Activated CD4-positive, alpha-beta T cell treated with anti-CD3 and anti-CD28 coated beads, Interleukin-2, amount 10 ng/mL, durations not matched to agents 7 days and 5 days (primary cell): ENCODE measurements around the gene DAP3. TPM values are rescaled to one million over a fixed set of nuclear protein-coding genes. Genes with fewer than 3 reads are reported as not detected.
"Not testable (repeated sequence)": the region's sequence is repeated elsewhere in the genome, so short reads cannot be mapped to it uniquely, and the experiment has no call there.

Source experiments
- CTCF ChIA-PET: fragments of 350-600 bp; sonication (Branson Sonifier 250); formaldehyde crosslinking; loops from one replicate; lab custom pipeline; 2021; ENCODE audit warnings: antibody characterized with exemption; lab: Charles Lee
- POLR2A ChIA-PET: fragments of 350-600 bp; sonication (Branson Sonifier 250); formaldehyde crosslinking; loops from one replicate; lab custom pipeline; 2021; ENCODE audit warnings: antibody characterized with exemption; lab: Charles Lee
- DNase-seq: peaks from one replicate; pipeline ENCODE4 v3.0.0-alpha.2; 2020
- H3K27ac Mint-ChIP-seq: one replicate; pipeline ENCODE4 v1.8.0; 2021; ENCODE audit warnings: mild to moderate bottlenecking, moderate library complexity, mixed read lengths
- H3K27me3 Mint-ChIP-seq: one replicate; pipeline ENCODE4 v1.8.0; 2021; ENCODE audit warnings: mixed read lengths
- H3K36me3 Mint-ChIP-seq: one replicate; pipeline ENCODE4 v1.8.0; 2021; ENCODE audit warnings: low read depth, mixed read lengths
- H3K4me1 Mint-ChIP-seq: one replicate; pipeline ENCODE4 v1.8.0; 2021; ENCODE audit warnings: mixed read lengths
- H3K4me3 Mint-ChIP-seq: one replicate; pipeline ENCODE4 v1.8.0; 2021; ENCODE audit warnings: mild to moderate bottlenecking, moderate library complexity, mixed read lengths
- H3K9me3 Mint-ChIP-seq: one replicate; pipeline ENCODE4 v1.8.0; 2021; ENCODE audit warnings: mixed read lengths
- total RNA-seq, 2 experiments: library from RNA; stranded (reverse); gene quantifications; one replicate each; pipeline ENCODE4 v1.2.3, GENCODE V29; 2021

Gene DAP3
- total RNA-seq, 2 experiments from 2014 or later: 123 to 129 TPM

DNA sequence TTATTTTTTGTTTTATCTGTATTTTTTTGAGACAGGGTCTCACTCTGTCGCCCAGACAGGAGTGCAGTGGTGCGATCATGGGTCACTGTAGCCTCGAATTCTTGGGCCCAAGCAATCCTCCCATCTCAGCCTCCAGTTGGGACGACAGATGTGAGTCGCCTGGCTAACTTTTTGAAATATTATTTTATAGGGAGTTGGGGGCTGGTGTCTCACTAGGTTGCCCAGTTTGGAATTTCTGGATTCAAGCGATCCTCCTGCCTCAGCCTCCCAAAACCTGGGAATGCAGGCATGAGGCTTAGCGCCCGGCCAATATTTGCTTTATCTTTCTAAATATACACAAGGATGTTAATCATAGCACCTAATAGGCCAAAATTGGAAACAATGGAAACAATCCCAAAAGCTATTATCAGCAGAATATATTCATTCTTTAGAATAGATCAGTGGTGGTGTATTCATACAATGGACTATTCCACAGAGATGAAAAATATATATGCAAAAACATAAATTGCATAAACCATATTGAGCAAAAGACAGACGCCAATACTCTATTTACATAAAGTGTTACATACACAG lies 55.9 kb downstream of the DAP3 start:
- Mint-ChIP-seq H3K4me3 (peak overlapping the region; percentile 86), H3K27ac (peak overlapping the region; percentile 95), H3K27me3 (no peaks in the 10 kb centered on the region), H3K36me3 (peaks cover 13% of the 10 kb centered on the region), H3K9me3 (no peaks in the 10 kb centered on the region), H3K4me1 (peaks cover 12% of the 10 kb centered on the region)
- POLR2A ChIA-PET: interaction anchor here (0.6 kb wide), 1 partner anchor 34 kb away, joined by 3 read pairs; no protein-coding TSS in a partner anchor
- no peak for DNase-seq
- CTCF ChIA-PET: interaction anchor here (0.6 to 1.3 kb wide), 6 partner anchors 15 to 1025 kb away, joined by 3 to 5 read pairs (median 3); partner anchors contain the start of gene SYT11

GRCh38 chr1:155745284-155746228 lies 56.7 kb downstream of the DAP3 start:
- CTCF ChIA-PET: interaction anchor here (0.7 kb wide), 1 partner anchor 114 kb away, joined by 3 read pairs; the partner anchor contains the start of gene SYT11
- H3K9me3 Mint-ChIP-seq, POLR2A ChIA-PET, H3K27me3 Mint-ChIP-seq: not testable (repeated sequence)
- DNase-seq: peak; percentile 93
- peaks cover 12% of the 10 kb centered on the region for H3K4me1 Mint-ChIP-seq
- peak overlapping the region; percentile 86 for H3K4me3 Mint-ChIP-seq
- H3K27ac Mint-ChIP-seq: peak overlapping the region; percentile 95
- H3K36me3 Mint-ChIP-seq: peaks cover 16% of the 10 kb centered on the region

- H3K27ac Mint-ChIP-seq, H3K9me3 Mint-ChIP-seq, POLR2A ChIA-PET, DNase-seq, H3K4me3 Mint-ChIP-seq, CTCF ChIA-PET, H3K27me3 Mint-ChIP-seq: not testable (repeated sequence)
- Mint-ChIP-seq H3K4me1 (peaks cover 12% of the 10 kb centered on the region), H3K36me3 (peaks cover 25% of the 10 kb centered on the region)
Observed at GRCh38 chr1:155747586-155747985, 58.7 kb downstream of the DAP3 start.

DNA sequence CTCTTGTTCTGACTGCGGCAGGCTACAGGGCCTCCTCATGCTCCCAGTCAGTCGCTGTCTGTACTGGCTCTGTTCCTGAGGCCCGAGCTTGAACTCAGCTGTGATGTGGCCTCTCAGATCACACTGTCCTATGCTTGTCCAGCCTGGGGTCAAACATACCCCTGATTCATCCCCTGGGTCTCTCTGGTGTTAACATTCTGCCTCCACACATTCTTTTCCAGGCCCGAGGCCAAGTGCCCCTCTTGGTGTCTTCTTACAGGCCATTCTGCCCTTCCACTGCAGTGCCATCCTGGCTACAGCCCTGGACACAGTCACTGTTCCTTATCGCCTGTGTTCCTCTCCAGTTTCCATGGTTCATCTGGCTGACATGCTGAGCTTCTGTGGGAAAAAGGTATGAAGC lies 59.2 kb downstream of the DAP3 start:
- H3K9me3 Mint-ChIP-seq, DNase-seq, CTCF ChIA-PET, POLR2A ChIA-PET, H3K27me3 Mint-ChIP-seq: not testable (repeated sequence)
- Mint-ChIP-seq H3K36me3 (peaks cover 28% of the 10 kb centered on the region), H3K4me1 (peaks cover 12% of the 10 kb centered on the region), H3K4me3 (peak overlapping the region; percentile 2), H3K27ac (peak overlapping the region; percentile 17)

DNA sequence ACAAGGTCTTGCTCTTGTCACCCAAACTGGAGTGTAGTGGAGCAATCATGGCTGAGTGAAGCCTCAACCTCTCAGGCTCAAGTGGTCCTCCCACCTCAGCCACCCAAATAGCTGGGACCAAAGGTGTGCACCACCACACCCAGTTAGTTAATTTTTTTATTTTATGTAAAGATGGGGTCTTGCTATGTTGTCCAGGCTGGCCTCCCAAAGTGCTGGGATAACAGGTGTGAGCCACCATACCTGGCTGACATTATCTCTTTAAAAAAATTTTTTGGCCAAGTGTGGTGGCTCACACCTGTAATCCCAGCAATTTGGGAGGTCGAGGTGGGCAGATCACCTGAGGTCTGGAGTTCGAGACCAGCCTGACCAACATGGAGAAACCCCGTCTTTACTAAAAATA lies 70.1 kb downstream of the DAP3 start:
- H3K27ac Mint-ChIP-seq, DNase-seq, H3K9me3 Mint-ChIP-seq, CTCF ChIA-PET, H3K27me3 Mint-ChIP-seq, POLR2A ChIA-PET, H3K4me3 Mint-ChIP-seq, H3K4me1 Mint-ChIP-seq: not testable (repeated sequence)
- H3K36me3 Mint-ChIP-seq: peaks cover 51% of the 10 kb centered on the region

DNA sequence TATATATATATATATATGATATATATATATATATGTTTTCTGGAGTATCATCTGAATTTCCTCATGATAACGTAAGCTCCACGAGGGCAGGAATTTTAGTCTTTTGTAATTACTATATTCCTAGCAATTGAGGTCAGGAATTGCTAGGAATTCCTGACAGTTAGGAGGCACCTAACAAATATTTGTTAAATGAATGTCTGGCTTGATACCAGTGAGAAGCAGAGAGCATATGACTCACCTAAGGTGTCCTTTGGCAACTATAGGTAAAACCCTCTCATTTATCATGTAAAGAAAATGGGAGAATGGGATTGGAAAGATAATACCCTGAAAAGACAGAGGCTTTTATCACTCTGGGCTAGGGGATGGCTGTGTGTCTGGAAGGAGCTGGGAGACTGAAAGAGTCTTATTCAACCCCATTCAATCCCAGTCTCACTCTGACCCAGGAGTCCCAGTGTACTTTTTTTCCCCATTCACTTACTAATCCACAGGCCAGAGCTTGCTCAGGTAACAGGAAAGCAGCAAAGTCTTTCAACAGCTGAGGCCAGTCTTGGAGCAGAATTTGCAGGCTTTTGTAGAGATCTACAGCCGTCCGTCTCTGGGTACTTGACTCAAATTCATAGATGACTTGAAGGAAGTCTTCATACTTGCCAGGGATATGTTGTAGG lies 71.2 kb downstream of the DAP3 start:
- Mint-ChIP-seq H3K36me3 (peaks cover 52% of the 10 kb centered on the region), H3K27ac (no peak overlapping the region), H3K4me3 (no peak overlapping the region), H3K27me3 (no peaks in the 10 kb centered on the region), H3K4me1 (peaks cover 1% of the 10 kb centered on the region), H3K9me3 (no peaks in the 10 kb centered on the region)
- POLR2A ChIA-PET: no interaction called here
- CTCF ChIA-PET: interaction anchor here (0.5 to 1.2 kb wide), 3 partner anchors 15 to 363 kb away, joined by 3 to 4 read pairs (median 3); no protein-coding TSS in a partner anchor
- DNase-seq: no peak

GRCh38 chr1:155760751-155761475 lies 72.0 kb downstream of the DAP3 start:
- Mint-ChIP-seq H3K36me3 (peaks cover 54% of the 10 kb centered on the region), H3K9me3 (no peaks in the 10 kb centered on the region), H3K4me3 (no peak overlapping the region), H3K4me1 (peaks cover 1% of the 10 kb centered on the region), H3K27ac (no peak overlapping the region), H3K27me3 (no peaks in the 10 kb centered on the region)
- CTCF ChIA-PET: interaction anchor here (0.5 to 1.2 kb wide), 2 partner anchors 14 to 364 kb away, joined by 3 to 4 read pairs; no protein-coding TSS in a partner anchor
- POLR2A ChIA-PET: no interaction called here
- no peak for DNase-seq

- Mint-ChIP-seq H3K4me3 (no peak overlapping the region), H3K27me3 (no peaks in the 10 kb centered on the region), H3K27ac (no peak overlapping the region), H3K4me1 (peaks cover 1% of the 10 kb centered on the region), H3K9me3 (no peaks in the 10 kb centered on the region), H3K36me3 (peaks cover 54% of the 10 kb centered on the region)
- ChIA-PET CTCF (interaction anchor here (1.2 kb wide), 1 partner anchor 13 kb away, joined by 3 read pairs; no protein-coding TSS in a partner anchor), POLR2A (no interaction called here)
- DNase-seq: no peak
Observed at GRCh38 chr1:155761736-155762405, 73.0 kb downstream of the DAP3 start.

- H3K27ac Mint-ChIP-seq, H3K9me3 Mint-ChIP-seq, H3K4me1 Mint-ChIP-seq, H3K4me3 Mint-ChIP-seq, H3K27me3 Mint-ChIP-seq, DNase-seq, POLR2A ChIA-PET, CTCF ChIA-PET: not testable (repeated sequence)
- H3K36me3 Mint-ChIP-seq: peaks cover 49% of the 10 kb centered on the region
Observed at GRCh38 chr1:155763090-155763815, 74.4 kb downstream of the DAP3 start.

- H3K27ac Mint-ChIP-seq, H3K4me1 Mint-ChIP-seq, H3K27me3 Mint-ChIP-seq, DNase-seq, CTCF ChIA-PET, POLR2A ChIA-PET, H3K9me3 Mint-ChIP-seq, H3K4me3 Mint-ChIP-seq: not testable (repeated sequence)
- H3K36me3 Mint-ChIP-seq: peaks cover 52% of the 10 kb centered on the region
Observed at GRCh38 chr1:155763989-155764388, 75.1 kb downstream of the DAP3 start.

GRCh38 chr1:155767399-155767989 lies 78.6 kb downstream of the DAP3 start:
- DNase-seq, H3K4me3 Mint-ChIP-seq, H3K27me3 Mint-ChIP-seq, H3K9me3 Mint-ChIP-seq, POLR2A ChIA-PET, CTCF ChIA-PET, H3K4me1 Mint-ChIP-seq, H3K27ac Mint-ChIP-seq: not testable (repeated sequence)
- H3K36me3 Mint-ChIP-seq: peaks cover 58% of the 10 kb centered on the region
